ENCODE results near the gene PTPRD.

GRCh38 chr9:8571643-8572042, 2041.2 kb downstream of the PTPRD start:
- TF ChIP-seq CTCF (IDR thresholded peaks at IDR 0.05) (no peak), EZH2phosphoT487 (IDR thresholded peaks at IDR 0.05) (no peak)

All from neural progenitor cell (in vitro differentiated cells).